ENCODE data around the gene TJP1.
"Not testable (repeated sequence)": the region's sequence is repeated elsewhere in the genome, so short reads cannot be mapped to it uniquely, and the experiment has no call there.

The TJP1 gene

GRCh38 chr15:29753506-29753905 is 68.8 kb downstream of the TJP1 start:
- DNase-seq (ENCODE audit: low read depth): no peak

GRCh38 chr15:29750754-29751153 is 71.5 kb downstream of the TJP1 start:
- no peak for DNase-seq (ENCODE audit: low read depth)

GRCh38 chr15:29749365-29750086 is 72.7 kb downstream of the TJP1 start:
- DNase-seq (ENCODE audit: low read depth): no peak

- DNase-seq (ENCODE audit: low read depth): no peak
These were observed 74.3 kb downstream of the TJP1 start for GRCh38 chr15:29747837-29748417.

GRCh38 chr15:29743475-29743874 is 78.8 kb downstream of the TJP1 start:
- DNase-seq (ENCODE audit: low read depth): no peak

GRCh38 chr15:29740692-29741311 is 81.5 kb downstream of the TJP1 start:
- DNase-seq (ENCODE audit: low read depth): no peak

- DNase-seq (ENCODE audit: low read depth): peak; percentile 32
These were observed 85.6 kb downstream of the TJP1 start for GRCh38 chr15:29736744-29737020.

GRCh38 chr15:29736012-29736743 is 86.1 kb downstream of the TJP1 start:
- DNase-seq (ENCODE audit: low read depth): no peak

GRCh38 chr15:29734917-29735572 is 87.2 kb downstream of the TJP1 start:
- DNase-seq (ENCODE audit: low read depth): no peak

- no peak for DNase-seq (ENCODE audit: low read depth)
These were observed 90.4 kb downstream of the TJP1 start for GRCh38 chr15:29731865-29732264.

- DNase-seq (ENCODE audit: low read depth): not testable (repeated sequence)
These were observed 91.8 kb downstream of the TJP1 start for GRCh38 chr15:29730471-29730870.

GRCh38 chr15:29728418-29728817 is 93.8 kb downstream of the TJP1 start:
- DNase-seq (ENCODE audit: low read depth): no peak

- no peak for DNase-seq (ENCODE audit: low read depth)
These were observed 94.4 kb downstream of the TJP1 start for GRCh38 chr15:29727871-29728270.

GRCh38 chr15:29726553-29726952 is 95.7 kb downstream of the TJP1 start:
- no peak for DNase-seq (ENCODE audit: low read depth)

GRCh38 chr15:29724026-29724425 is 98.2 kb downstream of the TJP1 start:
- DNase-seq (ENCODE audit: low read depth): no peak

- DNase-seq (ENCODE audit: low read depth): no peak
These were observed 108.5 kb downstream of the TJP1 start for GRCh38 chr15:29713784-29714183.

- no peak for DNase-seq (ENCODE audit: low read depth)
These were observed 110.0 kb downstream of the TJP1 start for GRCh38 chr15:29712149-29712885.

GRCh38 chr15:29711531-29711930 is 110.7 kb downstream of the TJP1 start:
- DNase-seq (ENCODE audit: low read depth): no peak

- DNase-seq (ENCODE audit: low read depth): no peak
These were observed 113.7 kb downstream of the TJP1 start for GRCh38 chr15:29708519-29708918.

- DNase-seq (ENCODE audit: low read depth): no peak
These were observed 117.2 kb downstream of the TJP1 start for GRCh38 chr15:29704950-29705597.

GRCh38 chr15:29701151-29701550 is 121.1 kb downstream of the TJP1 start:
- DNase-seq (ENCODE audit: low read depth): no peak

All from GM04503 (cell line).